ENCODE data around the gene CYP27B1.

The CYP27B1 gene

DNA sequence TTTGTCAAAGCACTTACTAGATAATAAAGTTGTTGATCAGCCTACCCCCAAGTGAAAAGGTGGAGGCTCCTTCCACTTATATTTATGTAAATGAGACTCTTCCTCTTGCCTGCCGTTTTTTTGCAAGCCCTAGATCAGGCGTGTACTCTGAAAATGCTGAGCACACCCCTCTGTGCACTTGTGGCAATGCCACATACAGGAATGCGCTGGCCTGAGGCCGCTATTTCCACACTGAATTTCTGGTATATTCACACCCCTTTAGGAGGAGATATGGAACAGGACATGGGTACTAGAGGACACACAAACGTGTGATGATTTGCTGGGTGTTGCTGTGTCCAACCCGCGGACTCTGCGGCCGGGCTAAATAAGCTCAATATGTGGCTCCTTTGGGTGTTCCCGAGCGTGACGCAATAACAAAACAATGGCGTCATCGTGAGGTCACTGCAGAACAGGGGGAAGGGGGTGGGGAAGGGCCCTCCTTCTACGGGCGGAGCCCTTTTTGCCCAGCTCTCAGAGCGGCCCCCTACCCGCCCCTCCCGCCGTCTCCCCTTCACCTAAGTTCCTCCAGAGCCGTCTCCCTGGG lies 22.6 kb downstream of the CYP27B1 start:
- DNase-seq (ENCODE audit: low read depth), result no peak
- TF ChIP-seq, protein P1, sequence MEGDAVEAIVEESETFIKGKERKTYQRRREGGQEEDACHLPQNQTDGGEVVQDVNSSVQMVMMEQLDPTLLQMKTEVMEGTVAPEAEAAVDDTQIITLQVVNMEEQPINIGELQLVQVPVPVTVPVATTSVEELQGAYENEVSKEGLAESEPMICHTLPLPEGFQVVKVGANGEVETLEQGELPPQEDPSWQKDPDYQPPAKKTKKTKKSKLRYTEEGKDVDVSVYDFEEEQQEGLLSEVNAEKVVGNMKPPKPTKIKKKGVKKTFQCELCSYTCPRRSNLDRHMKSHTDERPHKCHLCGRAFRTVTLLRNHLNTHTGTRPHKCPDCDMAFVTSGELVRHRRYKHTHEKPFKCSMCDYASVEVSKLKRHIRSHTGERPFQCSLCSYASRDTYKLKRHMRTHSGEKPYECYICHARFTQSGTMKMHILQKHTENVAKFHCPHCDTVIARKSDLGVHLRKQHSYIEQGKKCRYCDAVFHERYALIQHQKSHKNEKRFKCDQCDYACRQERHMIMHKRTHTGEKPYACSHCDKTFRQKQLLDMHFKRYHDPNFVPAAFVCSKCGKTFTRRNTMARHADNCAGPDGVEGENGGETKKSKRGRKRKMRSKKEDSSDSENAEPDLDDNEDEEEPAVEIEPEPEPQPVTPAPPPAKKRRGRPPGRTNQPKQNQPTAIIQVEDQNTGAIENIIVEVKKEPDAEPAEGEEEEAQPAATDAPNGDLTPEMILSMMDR (conservative IDR thresholded peaks at IDR 0.05; ENCODE audit: low read depth, low read length), result no peak
- peak overlapping the region; percentile 95 for H3K4me3 ChIP-seq (ENCODE audit: low read depth, low read length)

DNA sequence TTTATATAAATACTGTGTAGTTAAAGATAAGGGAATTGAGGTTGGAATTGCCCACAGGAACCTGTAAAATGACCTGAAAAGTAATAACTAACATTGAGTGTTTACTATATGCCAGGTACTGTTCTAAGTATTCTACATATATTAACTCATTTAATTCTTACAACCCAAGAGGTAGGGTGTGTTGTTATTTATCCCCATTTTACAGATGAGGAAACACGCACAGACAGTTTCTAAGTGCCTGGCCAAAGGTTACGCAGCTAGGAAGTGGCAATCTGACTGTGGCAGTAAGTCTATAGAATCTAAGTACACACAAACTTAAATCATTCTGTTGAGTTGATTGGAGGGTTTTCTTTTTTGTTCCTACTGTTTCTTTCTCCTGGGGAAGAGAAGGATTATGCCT lies 23.1 kb downstream of the CYP27B1 start:
- TF ChIP-seq, protein P1 (conservative IDR thresholded peaks at IDR 0.05; ENCODE audit: low read depth, low read length), result no peak
- DNase-seq (ENCODE audit: low read depth), result no peak
- no peak overlapping the region for H3K4me3 ChIP-seq (ENCODE audit: low read depth, low read length)

DNA sequence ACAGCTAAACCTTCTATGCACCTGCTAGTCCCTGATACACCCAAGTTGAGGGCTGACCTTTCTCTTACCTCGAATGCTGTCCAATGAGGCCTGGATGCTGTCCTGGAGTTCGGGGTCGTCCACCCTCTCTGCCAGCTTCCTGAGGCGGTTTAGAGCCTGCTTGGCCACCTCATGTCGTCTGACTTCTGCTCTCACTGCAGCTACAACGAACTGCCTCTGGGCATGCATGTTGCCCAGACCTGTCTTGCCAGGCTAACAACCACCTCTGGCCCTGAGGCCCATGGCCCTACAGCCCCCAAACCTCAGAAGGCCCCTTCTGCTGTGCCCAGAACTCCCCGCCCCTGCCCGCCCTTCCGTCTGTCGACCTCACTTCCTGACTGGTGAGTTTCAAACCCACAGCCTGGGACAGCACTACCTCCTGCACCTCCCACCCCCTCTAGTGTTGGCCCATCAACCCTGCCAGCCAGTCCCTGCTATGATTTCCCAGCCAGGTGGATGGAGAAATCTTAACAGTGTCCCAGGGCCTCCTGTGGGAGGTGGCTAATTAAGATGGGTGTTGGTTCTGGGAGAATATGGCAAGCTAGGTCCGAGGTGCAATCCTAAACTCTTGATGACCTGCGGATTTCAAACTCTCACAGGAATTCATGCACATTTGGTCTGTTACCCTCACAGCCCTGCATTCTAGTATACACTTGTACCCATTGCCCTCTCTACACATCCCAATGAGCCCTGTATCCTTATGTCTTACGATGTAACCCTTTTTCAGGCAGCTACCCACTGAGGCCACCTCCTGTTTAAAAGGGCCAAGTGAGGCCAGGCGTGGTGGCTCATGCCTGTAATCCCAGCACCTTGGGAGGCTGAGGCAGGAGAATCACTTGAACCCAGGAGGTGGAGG lies 24.8 kb downstream of the CYP27B1 start:
- DNase-seq (ENCODE audit: low read depth), result no peak
- H3K4me3 ChIP-seq (ENCODE audit: low read depth, low read length), result no peak overlapping the region
- TF ChIP-seq, protein P1 (conservative IDR thresholded peaks at IDR 0.05; ENCODE audit: low read depth, low read length), result no peak

DNA sequence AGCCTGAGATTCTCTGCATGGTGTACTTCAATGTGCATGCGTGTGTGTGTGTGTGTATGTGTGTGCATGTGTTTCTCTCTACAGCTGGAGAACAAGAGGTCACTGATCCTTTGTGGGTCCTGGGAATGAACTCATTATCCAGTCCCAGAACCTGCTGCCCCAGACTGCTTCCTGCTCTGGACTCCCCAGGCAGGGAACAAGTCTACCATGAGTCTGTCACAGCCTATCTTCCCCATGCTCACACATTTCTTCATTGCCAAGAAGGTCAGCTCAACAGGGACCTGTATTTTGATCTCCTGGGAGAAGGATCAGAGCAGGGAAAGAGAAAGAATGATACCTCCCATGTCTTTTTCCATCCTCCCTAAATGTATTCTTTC lies 25.5 kb downstream of the CYP27B1 start:
- TF ChIP-seq, protein P1 (conservative IDR thresholded peaks at IDR 0.05; ENCODE audit: low read depth, low read length), result no peak
- no peak overlapping the region for H3K4me3 ChIP-seq (ENCODE audit: low read depth, low read length)
- no peak for DNase-seq (ENCODE audit: low read depth)

DNA sequence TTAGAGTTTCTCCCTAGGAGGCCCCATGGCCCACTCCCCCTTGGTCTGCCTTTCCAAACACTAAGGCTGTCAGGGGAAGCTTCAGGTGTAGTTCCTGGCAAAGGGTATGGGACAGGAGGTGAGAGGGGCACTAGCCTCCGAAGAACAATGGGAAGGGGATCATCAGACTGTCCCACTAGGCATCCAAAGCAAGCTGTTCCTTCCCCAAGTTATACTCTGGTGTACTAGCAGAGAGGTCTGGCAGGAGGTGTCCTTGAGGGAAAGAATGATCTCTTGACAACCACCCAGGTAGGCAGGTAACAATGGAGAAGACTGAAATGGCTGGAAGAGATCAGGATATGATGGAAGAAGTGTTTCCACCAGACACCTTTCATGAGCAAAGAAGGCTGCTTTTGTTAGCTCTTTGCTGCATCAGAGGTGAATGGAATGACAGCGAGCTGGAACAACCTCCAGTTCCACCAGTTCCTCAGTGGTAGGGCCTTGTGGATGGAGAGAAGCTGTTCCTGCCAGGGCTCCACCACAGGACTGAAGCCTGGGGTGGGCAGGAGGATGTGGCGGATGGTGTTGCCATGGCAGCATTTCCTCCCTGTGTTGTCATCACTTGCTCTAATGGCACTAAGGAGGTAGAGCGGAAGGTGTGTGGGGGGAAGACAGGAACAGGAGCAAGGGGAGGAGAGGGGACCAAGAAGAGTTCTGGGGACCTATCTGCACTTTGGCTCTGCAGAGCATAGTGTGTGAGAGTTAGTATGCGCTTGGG lies 26.0 kb downstream of the CYP27B1 start:
- no peak for DNase-seq (ENCODE audit: low read depth)
- TF ChIP-seq, protein P1 (conservative IDR thresholded peaks at IDR 0.05; ENCODE audit: low read depth, low read length), result no peak
- H3K4me3 ChIP-seq (ENCODE audit: low read depth, low read length), result no peak overlapping the region

DNA sequence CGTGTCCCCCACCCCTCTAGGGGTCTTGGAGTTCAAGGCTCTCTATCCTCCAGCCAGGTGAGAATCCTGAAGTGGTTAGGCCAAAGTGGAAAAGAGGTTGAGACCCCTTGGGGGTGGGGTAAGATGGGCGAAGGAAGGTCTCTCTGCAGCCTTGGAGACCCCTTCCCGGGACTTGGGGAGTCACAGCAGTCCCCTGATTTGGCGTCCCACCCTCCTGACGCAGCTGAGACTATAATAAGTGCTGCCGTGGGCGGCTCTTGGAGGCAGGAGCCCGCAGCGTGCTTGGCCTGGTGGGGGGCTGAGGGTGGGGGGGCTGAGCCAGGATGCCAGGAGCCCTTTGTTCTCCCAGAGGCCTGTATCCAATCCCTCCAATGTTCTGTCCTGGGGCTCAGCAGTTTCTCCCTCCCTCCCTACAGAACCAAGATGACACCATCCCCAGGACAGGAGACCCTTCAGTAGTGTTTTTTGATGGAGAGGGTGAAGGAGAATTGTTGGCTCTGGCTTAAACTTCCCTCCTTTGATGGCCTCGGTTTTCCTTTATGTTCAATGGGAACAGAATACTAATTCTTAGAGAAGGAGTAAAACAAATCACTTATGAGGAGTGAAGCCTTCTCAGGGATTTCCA lies 26.9 kb downstream of the CYP27B1 start:
- H3K4me3 ChIP-seq (ENCODE audit: low read depth, low read length), result no peak overlapping the region
- DNase-seq (ENCODE audit: low read depth), result no peak
- TF ChIP-seq, protein P1 (conservative IDR thresholded peaks at IDR 0.05; ENCODE audit: low read depth, low read length), result no peak

All from choroid plexus epithelial cell (primary cell).